Stimulated activated memory B cell treated with anti-CD40 and anti-IgM and Interleukin-4, amounts not matched to agents 10 μg/mL and 1 μg/mL and 100 μg/mL, for 72 hours (primary cell): ENCODE measurements around the gene XRN2.

Experiments
- ATAC-seq: fragments of 150-1000 bp; cut with Tn5 transposase; 2 replicates; pipeline ENCODE4 v1.10.0; 2021
- H3K27ac Mint-ChIP-seq: one replicate; pipeline ENCODE4 v1.8.0; 2022; ENCODE audit warnings: mild to moderate bottlenecking, mixed read lengths
- H3K27me3 Mint-ChIP-seq: one replicate; pipeline ENCODE4 v1.8.0; 2022; ENCODE audit warnings: mixed read lengths
- H3K36me3 Mint-ChIP-seq: one replicate; pipeline ENCODE4 v1.8.0; 2022; ENCODE audit warnings: mixed read lengths
- H3K4me1 Mint-ChIP-seq: one replicate; pipeline ENCODE4 v1.8.0; 2022; ENCODE audit warnings: mixed read lengths
- H3K4me3 Mint-ChIP-seq: one replicate; pipeline ENCODE4 v1.8.0; 2022; ENCODE audit warnings: mild to moderate bottlenecking, moderate library complexity, mixed read lengths
- H3K9me3 Mint-ChIP-seq: one replicate; pipeline ENCODE4 v1.8.0; 2022; ENCODE audit warnings: mixed read lengths

XRN2 gene

DNA sequence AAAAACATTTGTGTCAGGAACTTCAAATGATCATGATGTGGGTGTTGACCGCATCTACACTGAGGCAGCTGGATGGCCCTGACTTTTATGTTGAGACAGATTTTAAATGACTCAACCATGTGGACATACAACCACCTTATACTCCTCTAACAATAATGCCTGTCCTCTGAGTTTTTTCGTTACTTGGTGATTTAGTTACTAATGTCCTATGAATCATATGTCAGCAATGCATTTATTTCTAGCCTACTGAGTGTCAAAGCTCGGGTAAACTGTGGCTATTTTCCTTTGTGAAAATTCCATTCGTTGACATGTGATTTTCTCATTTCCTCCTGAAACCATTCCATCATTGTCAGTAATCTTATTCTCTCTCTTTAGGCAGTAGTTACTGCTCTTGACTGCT, 133.1 kb downstream of the XRN2 start:
- H3K4me3 Mint-ChIP-seq, result no peak overlapping the region
- no peak overlapping the region for H3K27ac Mint-ChIP-seq
- no peaks in the 10 kb centered on the region for H3K36me3 Mint-ChIP-seq
- no peak for ATAC-seq
- H3K4me1 Mint-ChIP-seq, result no peaks in the 10 kb centered on the region
- no peaks in the 10 kb centered on the region for H3K9me3 Mint-ChIP-seq
- H3K27me3 Mint-ChIP-seq, result peaks cover 14% of the 10 kb centered on the region

DNA sequence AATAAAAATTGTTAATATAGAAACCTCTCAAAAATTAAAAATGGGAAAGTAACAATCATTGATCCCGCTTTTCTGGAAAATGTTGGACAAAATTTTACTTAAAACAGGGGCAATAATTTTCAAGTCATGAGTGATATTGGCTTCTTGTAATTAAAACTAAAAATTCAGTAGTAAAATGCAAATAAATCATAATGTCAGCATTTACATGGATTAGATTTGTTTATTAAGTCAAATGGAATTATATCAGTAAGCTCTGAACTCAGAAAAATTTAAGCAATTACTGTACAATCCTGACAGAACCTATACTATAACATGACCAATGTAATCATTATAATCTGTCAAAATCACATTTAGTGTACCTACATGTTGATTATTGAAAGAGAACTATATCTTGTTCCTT, 134.1 kb downstream of the XRN2 start:
- Mint-ChIP-seq H3K4me1 (no peaks in the 10 kb centered on the region), H3K9me3 (no peaks in the 10 kb centered on the region)
- no peak for ATAC-seq

DNA sequence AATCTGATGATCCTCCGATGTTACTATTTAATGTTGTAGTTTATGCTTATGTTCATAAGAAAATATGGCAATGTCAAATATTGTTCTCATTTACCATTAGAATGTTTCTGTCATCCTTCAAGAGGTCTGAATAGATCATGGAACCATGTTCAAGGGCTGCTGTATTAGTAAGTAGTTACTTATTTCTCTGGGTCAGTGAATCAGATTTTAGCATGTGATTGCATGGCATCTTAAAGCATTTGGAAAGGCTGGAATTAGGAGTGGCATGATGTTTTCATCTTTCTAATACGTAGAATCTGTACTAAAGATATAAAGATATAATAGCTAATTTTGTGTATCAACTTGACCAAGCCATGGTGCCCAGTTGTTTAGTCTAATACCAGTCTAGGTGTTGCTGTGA, 134.7 kb downstream of the XRN2 start:
- Mint-ChIP-seq H3K36me3 (no peaks in the 10 kb centered on the region), H3K4me1 (no peaks in the 10 kb centered on the region), H3K27ac (no peak overlapping the region), H3K9me3 (no peaks in the 10 kb centered on the region), H3K4me3 (no peak overlapping the region), H3K27me3 (peaks cover 14% of the 10 kb centered on the region)
- no peak for ATAC-seq

More for the DNA sequence above, 134.1 kb downstream of the XRN2 start:
- Mint-ChIP-seq H3K4me3 (no peak overlapping the region), H3K27me3 (peaks cover 18% of the 10 kb centered on the region), H3K36me3 (no peaks in the 10 kb centered on the region), H3K27ac (no peak overlapping the region)
